GM21737 (cell line): ENCODE measurements around the gene TRIP10.

Experiments used
- ATAC-seq: cut with Tn5 transposase; IDR thresholded peaks from one replicate; pipeline ENCODE4 v1.9.1; 2021; ENCODE audit warnings: mild to moderate bottlenecking, moderate library complexity; ENCODE audit not compliant: unreplicated experiment

TRIP10 gene

GRCh38 chr19:6725513-6726231 is 13.8 kb upstream of the TRIP10 start:
- ATAC-seq: no peak

GRCh38 chr19:6728346-6728745 is 11.1 kb upstream of the TRIP10 start:
- ATAC-seq: no peak

GRCh38 chr19:6729573-6730152 is 9.8 kb upstream of the TRIP10 start:
- ATAC-seq: no peak

- ATAC-seq: no peak
Observed at GRCh38 chr19:6730153-6730804, 9.2 kb upstream of the TRIP10 start.

GRCh38 chr19:6730941-6731670 is 8.4 kb upstream of the TRIP10 start:
- no peak for ATAC-seq

- no peak for ATAC-seq
Observed at GRCh38 chr19:6731822-6732221, 7.7 kb upstream of the TRIP10 start.

- ATAC-seq: no peak
Observed at GRCh38 chr19:6732803-6733337, 6.6 kb upstream of the TRIP10 start.

- ATAC-seq: no peak
Observed at GRCh38 chr19:6733338-6734095, 6.0 kb upstream of the TRIP10 start.

GRCh38 chr19:6734096-6734696 is 5.3 kb upstream of the TRIP10 start:
- ATAC-seq: no peak

GRCh38 chr19:6735181-6735911 is 4.1 kb upstream of the TRIP10 start:
- ATAC-seq: no peak

GRCh38 chr19:6736169-6736916 is 3.1 kb upstream of the TRIP10 start:
- ATAC-seq: no peak

- ATAC-seq: no peak
Observed at GRCh38 chr19:6736917-6737283, 2.6 kb upstream of the TRIP10 start.

- ATAC-seq: peak; percentile 55
Observed at GRCh38 chr19:6737284-6737872, 2.1 kb upstream of the TRIP10 start, which contains the start of gene GPR108. Gene GPR108 (minus strand): TSS chr19:6737580. CDS start chr19:6737576, 4 bp downstream.

- peak; percentile 16 for ATAC-seq
Observed at GRCh38 chr19:6737873-6738786, 1.4 kb upstream of the TRIP10 start.

GRCh38 chr19:6738787-6739389 is 592 bp upstream of the TRIP10 start:
- no peak for ATAC-seq

GRCh38 chr19:6739883-6740588 is 556 bp downstream of the TRIP10 start:
- no peak for ATAC-seq
